HG02943 (cell line): ENCODE measurements around the gene LIMCH1.
"Not testable (repeated sequence)": the region's sequence is repeated elsewhere in the genome, so short reads cannot be mapped to it uniquely, and the experiment has no call there.

Experiments used
- ATAC-seq: cut with Tn5 transposase; IDR thresholded peaks from one replicate; pipeline ENCODE4 v1.9.1; 2021; ENCODE audit warnings: mild to moderate bottlenecking, low read depth, moderate library complexity; ENCODE audit not compliant: unreplicated experiment

The LIMCH1 gene

DNA sequence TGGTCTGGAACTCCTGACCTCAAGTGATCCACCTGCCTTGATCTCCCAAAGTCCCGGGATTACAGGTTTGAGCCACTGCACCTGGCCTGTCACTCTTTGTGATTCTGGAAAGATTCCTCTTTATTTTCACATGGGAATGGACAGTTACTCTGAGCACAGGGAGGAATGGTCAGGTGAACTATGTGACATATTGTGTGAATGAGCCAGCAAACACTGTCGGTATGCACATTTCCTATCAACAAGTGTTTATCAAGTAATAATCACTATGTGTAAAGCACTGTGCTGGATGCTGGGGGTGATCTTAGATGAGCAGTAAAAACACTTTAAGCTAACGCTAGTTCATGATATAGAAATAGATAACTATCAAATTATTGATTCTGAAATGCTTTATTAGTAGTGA is 97.5 kb downstream of the LIMCH1 start:
- no peak for ATAC-seq

DNA sequence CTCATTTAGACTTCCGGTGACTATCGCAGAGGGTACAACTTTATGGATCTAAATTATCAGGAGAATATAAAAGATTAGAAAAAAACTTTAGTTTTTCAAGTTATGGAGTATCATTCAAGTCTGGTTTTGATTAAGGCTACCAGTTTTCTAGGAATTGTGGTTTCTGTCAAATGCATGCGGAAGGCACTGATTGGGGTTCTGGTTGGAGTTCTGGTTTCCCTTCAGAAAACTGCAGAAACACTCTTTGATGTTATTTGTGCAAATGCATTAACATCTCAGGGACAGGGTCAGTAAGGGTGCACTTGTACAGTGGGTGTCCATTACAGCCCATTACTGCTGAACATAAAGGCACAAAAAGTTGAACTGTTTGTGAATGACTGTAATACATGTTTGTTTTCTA is 100.2 kb downstream of the LIMCH1 start:
- no peak for ATAC-seq

DNA sequence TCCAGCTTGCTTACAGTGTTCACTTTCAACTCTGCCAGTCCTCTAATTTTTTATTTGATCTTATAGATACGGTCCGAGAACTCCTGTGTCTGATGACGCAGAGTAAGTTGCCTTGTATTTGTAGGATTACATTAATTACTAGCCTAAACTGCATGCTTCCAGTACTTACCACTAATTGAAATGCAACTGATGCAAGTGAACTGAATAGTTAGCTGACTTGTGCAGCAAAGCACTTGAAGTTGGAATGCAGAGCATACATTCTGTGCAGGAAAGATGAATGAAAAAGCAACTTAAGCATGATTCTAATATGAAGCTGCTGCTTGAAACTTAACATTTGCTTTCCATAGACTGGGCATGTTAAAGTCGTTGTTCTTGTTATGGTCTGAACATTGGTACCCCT is 100.9 kb downstream of the LIMCH1 start:
- no peak for ATAC-seq

DNA sequence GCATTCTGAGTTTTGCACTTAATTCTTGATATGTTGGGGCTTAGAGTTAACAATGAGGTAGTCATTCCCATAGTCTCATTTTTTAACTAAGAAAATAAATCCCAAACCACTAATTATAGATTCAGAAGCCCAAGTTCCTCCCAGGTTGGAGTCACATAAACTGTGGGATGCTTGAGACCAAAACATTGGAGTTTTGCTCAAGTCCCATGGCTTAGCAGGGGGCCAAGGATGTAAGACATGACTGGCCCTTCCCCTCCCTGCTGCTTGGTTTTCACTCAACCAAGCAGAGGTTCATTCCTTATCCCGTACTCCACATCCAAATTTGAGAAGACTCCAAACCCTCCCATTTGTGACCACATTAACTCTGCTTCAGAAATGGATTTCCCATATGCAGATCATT is 101.3 kb downstream of the LIMCH1 start:
- no peak for ATAC-seq

DNA sequence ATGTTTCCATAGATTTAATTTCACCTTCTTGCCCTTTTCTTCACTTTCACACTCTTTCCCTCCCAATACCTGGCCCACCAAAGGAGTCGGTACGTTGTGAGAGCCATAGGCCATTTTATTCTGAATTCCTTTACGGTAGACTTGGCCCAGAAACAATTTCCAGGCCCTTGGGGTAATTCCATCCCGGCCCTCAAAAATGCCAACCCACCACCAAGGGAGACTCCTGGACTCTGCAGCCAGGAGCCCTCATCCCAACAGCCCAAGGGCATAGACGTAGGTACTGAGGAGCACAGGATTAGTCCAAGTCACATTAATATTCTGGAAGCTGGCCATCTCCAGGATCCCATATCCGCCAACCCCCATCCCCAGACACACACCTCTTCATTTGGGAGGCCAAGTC is 102.9 kb downstream of the LIMCH1 start:
- no peak for ATAC-seq

DNA sequence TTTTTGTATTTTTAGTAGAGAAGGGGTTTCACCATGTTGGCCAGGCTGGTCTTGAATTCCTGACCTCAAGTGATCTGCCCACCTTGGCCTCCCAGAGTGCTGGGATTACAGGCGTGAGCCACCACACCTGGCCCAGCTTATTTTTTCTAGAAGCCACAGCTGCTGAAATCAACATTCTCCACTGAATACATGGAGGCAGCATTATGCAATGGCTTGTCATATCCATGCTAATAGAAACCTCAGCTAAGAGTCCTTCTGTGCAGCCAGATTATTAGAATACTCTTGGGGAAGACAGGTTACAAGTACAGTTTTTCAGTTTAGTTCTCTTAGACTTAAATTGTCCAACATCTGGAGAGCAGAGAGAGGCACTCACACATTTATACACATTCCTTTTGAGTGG is 104.8 kb downstream of the LIMCH1 start:
- not testable (repeated sequence) for ATAC-seq

DNA sequence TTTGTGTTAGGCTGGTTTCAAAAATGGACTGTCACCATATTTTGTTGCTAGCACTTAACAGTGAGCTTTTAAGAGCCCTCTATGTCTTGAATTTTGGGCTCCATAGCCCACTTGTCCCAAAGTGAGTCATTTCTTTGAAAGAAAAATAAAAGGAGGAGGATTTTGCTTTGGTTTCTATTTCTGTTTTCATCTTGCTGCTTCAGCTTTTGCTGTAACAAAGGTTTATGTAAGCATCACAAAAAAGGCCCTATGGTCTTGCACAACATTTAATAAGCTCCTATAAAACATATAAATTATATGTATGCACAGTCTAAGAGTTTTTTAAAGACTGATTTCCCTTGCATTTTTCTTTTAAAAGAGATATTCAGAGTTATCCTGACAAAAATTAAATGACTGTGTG is 105.4 kb downstream of the LIMCH1 start:
- no peak for ATAC-seq

DNA sequence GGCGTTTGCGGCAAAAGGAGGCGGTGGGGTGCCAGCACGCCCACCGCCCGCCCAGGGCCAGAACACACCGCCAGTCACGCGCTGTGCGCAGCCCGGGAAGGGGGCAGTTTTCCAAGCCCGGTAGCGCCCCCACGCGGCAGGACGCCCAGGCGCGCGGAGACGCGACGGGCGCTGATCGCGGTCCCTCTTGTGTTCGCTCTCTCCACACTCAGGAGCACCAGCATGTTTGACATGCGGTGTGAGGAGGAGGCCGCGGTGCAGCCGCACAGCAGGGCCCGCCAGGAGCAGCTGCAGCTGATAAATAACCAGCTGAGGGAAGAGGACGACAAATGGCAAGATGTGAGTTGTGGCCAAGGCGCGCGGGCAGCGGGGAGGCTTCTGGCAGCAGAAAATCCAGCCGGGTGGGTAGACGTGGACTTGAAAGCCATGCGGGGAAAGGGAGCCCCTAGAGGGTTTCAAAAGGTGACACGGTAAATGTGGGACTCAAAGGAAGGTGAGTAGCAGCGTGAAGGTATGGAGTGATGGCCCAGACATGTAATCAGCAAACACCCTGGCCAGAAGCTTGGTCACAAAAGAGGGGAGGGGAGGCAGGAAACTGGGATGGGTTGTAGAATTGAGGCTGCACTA is 106.4 kb downstream of the LIMCH1 start:
- no peak for ATAC-seq

DNA sequence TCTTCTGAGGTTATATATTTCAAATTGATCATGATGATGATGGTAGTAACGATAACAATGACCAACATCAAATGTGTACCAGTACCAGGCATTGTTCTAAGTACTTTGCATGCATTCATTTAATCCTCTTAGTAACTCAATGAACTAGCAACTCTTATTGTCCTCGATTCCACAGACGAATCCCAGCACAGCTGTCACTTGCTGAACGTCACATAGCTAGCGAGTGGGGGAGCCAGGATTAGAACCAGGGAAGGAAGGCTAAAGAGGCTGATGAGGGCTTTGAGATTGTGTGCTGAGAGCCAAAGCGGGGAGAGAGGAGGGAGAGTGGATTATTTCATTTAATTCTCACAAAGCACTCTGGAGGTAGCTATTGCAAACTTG is 106.9 kb downstream of the LIMCH1 start:
- ATAC-seq: no peak

DNA sequence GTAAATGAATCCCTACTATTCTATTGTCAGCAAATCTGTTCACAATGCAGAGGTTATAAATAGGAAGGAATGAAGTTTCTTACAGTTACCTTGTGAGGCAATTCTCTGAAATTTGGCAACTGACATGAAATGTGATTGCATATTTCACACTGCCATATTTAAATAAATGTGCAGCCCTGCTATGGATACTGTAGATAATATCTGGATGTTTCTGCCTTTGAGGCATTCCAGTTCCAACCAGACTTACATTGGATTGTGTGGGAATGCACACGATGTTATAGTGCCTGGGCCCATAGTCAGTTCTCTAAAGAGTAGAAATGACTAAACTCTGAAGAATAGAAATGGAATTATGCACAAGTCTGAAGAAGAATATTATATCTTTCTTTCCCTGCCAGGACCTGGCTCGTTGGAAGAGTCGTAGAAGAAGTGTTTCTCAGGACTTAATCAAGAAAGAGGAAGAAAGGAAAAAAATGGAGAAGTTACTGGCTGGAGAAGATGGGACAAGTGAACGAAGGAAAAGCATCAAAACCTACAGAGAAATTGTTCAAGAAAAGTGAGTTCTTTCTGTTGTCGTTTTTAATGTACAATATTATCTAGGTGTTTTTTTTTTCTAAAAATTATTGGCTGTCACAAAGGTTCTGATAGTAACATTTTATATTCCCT is 107.9 kb downstream of the LIMCH1 start:
- no peak for ATAC-seq

DNA sequence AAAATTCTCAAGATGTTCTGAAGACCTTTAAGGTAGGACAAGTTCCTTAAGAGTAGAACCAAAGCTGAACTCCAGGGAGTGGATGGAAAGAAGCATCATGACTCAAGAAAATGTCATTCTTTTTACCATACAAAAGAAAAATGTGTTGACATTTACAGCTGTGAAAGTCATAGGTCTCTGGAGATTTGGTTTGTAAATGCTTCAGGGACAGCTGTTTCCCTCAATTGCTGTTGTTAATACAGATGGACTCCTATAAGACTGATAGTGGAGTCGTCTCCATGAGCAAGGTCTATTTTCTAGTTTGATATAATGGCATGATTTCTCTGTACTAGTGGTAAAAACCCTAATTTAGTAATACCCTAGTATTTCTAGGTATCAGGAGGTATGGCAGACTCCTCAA is 108.9 kb downstream of the LIMCH1 start:
- ATAC-seq: no peak

DNA sequence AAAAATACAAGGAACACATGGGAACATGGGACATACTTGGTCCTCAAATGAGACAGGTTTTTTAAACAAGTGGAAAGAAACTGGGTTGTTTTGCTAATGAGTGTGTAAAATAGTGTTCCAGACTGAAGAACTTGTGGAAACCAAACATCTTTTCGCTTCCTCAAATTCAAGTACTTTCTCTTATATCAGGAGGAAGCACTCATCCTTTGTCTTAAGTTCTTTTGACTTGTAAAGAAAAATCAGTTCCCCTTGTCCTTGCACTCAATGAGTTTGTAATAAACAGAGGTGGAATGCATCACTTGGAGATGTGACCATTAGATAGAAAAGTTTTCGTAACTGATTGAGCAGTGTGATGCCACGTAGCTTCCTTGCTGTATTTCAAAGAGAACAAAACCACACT is 109.4 kb downstream of the LIMCH1 start:
- ATAC-seq: no peak

DNA sequence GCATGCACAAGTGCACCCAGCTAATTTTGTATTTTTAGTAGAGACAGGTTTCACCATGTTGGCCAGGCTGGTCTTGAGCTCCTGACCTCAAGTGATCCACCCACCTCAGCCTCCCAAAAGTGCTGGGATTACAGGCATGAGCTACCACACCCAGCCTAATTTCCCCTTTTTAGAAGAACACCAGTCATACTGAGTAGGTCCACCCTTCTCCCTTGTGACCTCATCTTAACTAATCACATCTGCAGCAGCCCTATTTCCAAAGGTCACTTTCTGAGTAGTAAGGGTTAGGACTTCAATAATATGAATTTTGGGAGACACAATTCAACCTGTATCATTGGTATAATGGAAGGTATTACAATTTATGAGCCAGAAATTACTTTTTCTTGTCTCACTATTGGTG is 113.2 kb downstream of the LIMCH1 start:
- not testable (repeated sequence) for ATAC-seq

DNA sequence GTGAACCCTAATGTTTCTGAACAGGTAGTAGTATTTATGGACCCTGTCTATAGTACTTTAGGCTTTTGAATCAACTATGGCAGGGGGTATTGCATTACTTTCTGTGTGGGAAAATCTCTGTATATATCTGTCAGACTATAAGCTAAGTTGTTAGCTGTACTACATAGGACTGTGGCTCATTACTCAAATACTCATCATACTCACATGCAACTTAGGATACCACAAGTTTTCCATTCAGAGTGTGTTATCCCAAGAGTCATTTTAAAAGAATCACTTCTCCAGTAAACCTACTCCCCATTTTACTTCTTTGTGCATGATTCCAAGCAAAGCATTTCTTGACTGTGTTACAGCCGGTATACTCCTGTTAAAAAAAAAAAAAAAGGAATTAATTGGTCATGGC is 115.0 kb downstream of the LIMCH1 start:
- ATAC-seq: no peak

DNA sequence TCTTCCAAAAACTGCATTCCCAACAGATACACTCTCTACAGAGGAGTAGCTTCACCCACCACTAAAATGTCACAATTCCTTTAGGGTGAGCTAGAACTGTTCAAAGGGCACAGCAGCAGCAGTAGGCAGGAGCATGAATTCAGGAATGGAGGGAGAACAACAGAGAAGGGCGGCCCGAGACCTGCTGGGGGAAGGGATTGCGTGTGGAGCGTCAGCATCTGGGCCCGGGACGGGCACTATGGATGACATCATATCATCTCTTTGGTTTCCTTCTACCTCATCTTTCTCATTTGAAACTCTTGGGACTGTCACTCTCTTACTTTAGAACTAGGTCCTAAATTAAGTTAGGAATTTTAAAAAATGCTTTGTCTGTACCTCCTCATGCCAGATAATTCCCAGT is 115.6 kb downstream of the LIMCH1 start:
- ATAC-seq: no peak

DNA sequence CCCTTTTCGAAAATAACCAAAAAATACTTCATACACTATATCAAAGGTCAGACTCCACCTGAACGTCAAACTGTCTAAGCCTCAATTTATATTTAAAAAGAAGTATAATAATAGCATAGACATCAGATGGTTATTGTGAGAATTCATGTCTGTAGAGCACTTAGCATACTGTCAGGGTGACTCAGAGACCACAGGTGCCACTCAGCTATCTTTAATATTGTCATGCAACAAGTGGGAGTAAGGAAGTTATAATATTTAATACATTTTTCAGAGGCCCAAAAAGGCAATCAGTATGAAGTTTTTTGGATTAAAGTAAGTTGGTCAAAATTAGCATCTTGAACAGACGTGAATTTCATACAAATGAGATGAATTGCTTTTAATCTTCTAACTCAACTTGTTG is 117.2 kb downstream of the LIMCH1 start:
- no peak for ATAC-seq

DNA sequence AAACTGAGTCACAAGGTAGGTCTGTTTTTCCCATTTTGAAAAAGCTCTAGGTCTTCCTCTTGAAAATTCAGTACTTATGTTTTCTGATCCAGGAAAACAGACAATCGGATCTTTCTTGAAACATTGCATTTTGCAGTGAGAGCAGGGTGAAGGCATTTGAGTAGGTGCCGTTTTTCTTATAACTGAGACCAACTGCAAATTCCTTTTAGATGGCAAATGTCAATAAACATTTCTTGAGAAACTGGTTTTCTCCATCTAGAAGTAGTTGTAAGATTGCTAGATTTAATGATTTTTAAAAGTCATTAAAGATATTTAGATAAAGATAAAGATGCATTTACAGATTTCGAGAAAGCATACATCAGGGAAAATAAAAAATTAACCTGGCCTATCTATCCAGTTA is 118.1 kb downstream of the LIMCH1 start:
- no peak for ATAC-seq

DNA sequence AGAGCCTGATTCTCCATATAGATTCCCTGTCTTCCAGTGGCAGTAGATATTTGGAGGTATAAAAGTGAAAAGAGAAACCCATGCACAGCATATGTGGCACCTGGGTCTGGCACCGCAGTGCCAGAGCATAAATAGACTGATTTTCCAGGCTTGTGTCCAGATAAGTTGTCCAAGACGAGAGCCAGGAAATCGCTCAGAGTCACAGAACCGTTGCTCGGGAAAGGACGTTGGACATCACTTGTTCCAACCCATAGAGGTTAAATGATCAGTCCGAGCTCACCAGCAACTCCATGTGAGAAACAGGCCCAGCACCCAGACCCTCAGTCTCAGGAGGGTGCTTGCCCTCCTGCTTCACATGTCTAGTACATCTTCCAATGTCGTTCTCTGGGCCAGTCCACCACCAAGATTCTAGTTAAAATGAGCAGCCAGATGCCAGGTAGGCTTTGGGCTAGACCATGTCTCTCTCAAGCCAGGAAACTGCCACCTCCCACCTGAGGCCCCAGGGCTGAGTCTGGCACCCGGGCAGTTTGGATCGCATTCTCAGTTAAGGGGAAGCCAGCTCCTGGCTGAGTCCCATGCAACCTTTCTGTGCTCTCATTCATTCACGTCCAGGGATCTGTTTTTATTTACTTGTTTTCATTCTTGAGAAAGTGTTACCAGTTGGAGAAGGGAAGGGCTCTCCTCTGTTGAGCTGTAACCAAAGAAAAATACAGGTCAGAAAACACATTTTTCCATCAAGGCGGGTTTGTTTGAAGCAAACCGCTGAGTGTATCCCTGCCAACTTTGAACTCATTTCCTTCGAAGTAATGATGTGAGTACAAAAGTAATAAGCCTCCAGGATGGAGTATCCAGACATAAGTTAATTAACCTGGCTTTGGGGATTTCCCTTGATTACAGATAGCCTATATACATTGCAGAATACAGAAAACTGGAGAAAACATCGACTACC is 118.9 kb downstream of the LIMCH1 start:
- no peak for ATAC-seq

DNA sequence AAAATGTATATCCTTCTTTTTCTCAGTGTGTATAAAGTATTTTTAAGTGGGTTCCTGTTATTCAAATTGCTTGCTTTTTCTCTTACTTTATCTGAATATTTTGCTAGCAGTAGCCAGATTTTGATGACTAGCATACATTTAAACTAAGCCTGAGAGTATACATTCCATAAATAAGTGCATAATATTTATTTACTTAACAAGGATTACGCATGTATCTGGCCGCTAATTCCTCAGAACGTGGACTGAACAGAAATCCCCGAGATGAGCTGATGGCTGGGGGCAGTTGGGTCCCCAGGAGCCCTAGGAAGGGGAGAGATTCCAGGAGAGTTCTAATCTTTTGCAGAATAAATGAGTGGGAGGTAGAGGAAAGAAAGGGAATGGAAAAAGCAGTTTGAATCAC is 119.6 kb downstream of the LIMCH1 start:
- no peak for ATAC-seq

DNA sequence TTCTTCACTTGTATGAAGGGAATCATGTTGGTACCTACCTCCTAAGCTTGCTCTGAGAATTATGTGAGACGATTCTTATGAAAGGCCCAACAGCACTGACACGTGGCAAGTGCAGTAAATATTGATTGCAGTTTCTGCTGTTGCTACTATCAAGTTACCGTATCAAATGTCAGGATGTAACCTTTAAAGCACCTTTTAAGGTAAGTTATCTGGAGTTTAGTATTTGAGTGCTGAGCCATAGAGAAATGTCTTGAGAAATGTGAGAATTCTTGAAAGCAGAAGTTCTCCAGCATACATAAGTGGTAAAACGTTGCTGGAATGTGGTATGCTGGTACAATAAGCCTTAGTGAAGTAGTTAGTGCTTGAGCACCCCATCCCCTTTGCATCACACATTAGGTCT is 120.2 kb downstream of the LIMCH1 start:
- ATAC-seq: no peak

DNA sequence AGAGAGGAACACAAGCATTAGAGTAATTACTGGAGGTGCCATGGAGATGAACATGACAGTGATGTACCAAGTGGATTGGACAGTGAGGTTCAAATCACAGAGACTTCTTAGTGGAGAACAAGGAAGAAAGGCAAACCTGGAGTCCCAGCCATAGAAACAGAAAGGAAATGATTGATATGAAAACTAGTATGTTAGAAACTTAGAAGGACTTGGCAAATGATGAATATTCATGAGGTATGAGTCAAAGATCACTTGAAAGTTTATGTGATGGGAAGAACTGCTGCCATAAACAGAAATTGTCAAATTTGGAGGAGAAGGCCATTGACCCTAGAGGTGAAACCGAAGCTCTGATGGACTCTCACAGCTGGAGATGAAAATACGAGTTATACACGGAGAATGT is 122.4 kb downstream of the LIMCH1 start:
- ATAC-seq: no peak
